IMR-90 (cell line): ENCODE data around the gene C2orf92. TPM values are rescaled to one million over a fixed set of nuclear protein-coding genes. Genes with fewer than 3 reads are reported as not detected.

Experiments
- ATAC-seq: fragments of 200-7000 bp; cut with Tn5 transposase; 2 replicates; pipeline ENCODE4 v1.9.1; 2020; ENCODE audit warnings: low read depth, mild to moderate bottlenecking, moderate library complexity
- BruUV-seq: library from RNA; stranded (reverse); fragments of 400-500 nt; replicated peaks from 2 replicates; lab custom pipeline; 2021; lab: Mats Ljungman, UMichigan
- CTCF ChIA-PET: fragments of 300-600 bp; formaldehyde crosslinking; extraction: SDS; loops from one replicate; lab custom pipeline; 2021; ENCODE audit warnings: antibody characterized with exemption; lab: Yijun Ruan, JAX
- POLR2A ChIA-PET: fragments of 300-600 bp; sonication (Branson Sonifier 250); formaldehyde crosslinking; loops from one replicate; lab custom pipeline; 2022; ENCODE audit warnings: antibody characterized with exemption; ENCODE audit not compliant: unreplicated experiment; lab: Charles Lee
- DNase-seq: peaks from one replicate; pipeline ENCODE4 v3.0.0; 2013
- H2AFZ ChIP-seq: replicated peaks from 2 replicates; pipeline ENCODE3; 2013; ENCODE audit warnings: low read length, mild to moderate bottlenecking; ENCODE audit not compliant: poor library complexity
- H2AK5ac ChIP-seq: 2 replicates; pipeline ENCODE4 v1.6.1; 2013; ENCODE audit warnings: low read depth, low read length, inconsistent platforms
- H2AK9ac ChIP-seq: replicated peaks from 2 replicates; pipeline ENCODE3; 2013; ENCODE audit warnings: mild to moderate bottlenecking, low read depth, low read length, moderate library complexity; ENCODE audit not compliant: poor library complexity
- H2BK120ac ChIP-seq: 2 replicates; pipeline ENCODE4 v1.6.1; 2013; ENCODE audit warnings: low read depth, low read length, inconsistent platforms
- H2BK15ac ChIP-seq: 3 replicates; pipeline ENCODE4 v1.6.1; 2013; ENCODE audit warnings: low read depth, low read length, inconsistent platforms
- H2BK20ac ChIP-seq: 2 replicates; pipeline ENCODE4 v1.6.1; 2013; ENCODE audit warnings: low read depth, mild to moderate bottlenecking, inconsistent platforms, low read length, moderate library complexity
- H2BK5ac ChIP-seq: 2 replicates; pipeline ENCODE4 v1.6.1; 2013; ENCODE audit warnings: mild to moderate bottlenecking, low read depth, low read length, inconsistent platforms; ENCODE audit not compliant: poor library complexity, severe bottlenecking
- H3K14ac ChIP-seq: replicated peaks from 2 replicates; pipeline ENCODE4 v1.6.1; 2013; ENCODE audit warnings: low read depth, low read length, inconsistent platforms
- H3K18ac ChIP-seq: 2 replicates; pipeline ENCODE4 v1.6.1; 2013; ENCODE audit warnings: low read depth, low read length, control low read depth
- H3K23ac ChIP-seq: 2 replicates; pipeline ENCODE4 v1.6.1; 2013; ENCODE audit warnings: low read depth, low read length, inconsistent platforms
- H3K27ac ChIP-seq: 2 replicates; pipeline ENCODE4 v1.5.1; 2013; ENCODE audit warnings: mild to moderate bottlenecking, control low read depth, low read length; ENCODE audit not compliant: insufficient read depth
- H3K27me3 ChIP-seq: 2 replicates; pipeline ENCODE4 v1.6.1; 2013; ENCODE audit warnings: low read length; ENCODE audit not compliant: control insufficient read depth, insufficient read depth
- H3K36me3 ChIP-seq: 2 replicates; pipeline ENCODE4 v1.6.1; 2013; ENCODE audit warnings: low read length, mixed read lengths; ENCODE audit not compliant: control insufficient read depth, insufficient read depth
- H3K4ac ChIP-seq: 2 replicates; pipeline ENCODE4 v1.6.1; 2013; ENCODE audit warnings: low read depth, low read length, inconsistent platforms
- H3K4me1 ChIP-seq: 2 replicates; pipeline ENCODE4 v1.6.1; 2013; ENCODE audit warnings: low read length, mixed read lengths; ENCODE audit not compliant: control insufficient read depth, insufficient read depth
- H3K4me2 ChIP-seq: 2 replicates; pipeline ENCODE4 v1.6.1; 2013; ENCODE audit warnings: low read depth, mild to moderate bottlenecking, control low read depth, low read length, moderate library complexity
- H3K4me3 ChIP-seq: 2 replicates; pipeline ENCODE4 v1.5.1; 2013; ENCODE audit warnings: low read depth, mild to moderate bottlenecking, control low read depth, low read length, moderate library complexity; ENCODE audit not compliant: insufficient read depth
- H3K56ac ChIP-seq: 2 replicates; pipeline ENCODE4 v1.6.1; 2013; ENCODE audit warnings: low read length, inconsistent platforms; ENCODE audit not compliant: insufficient read depth; ENCODE audit errors: extremely low read depth
- H3K79me1 ChIP-seq, 2 experiments: 2 replicates each; pipeline ENCODE4 v1.6.1; 2013; ENCODE audit warnings: low read length in 2 of 2, inconsistent platforms in 1 of 2, low read depth in 1 of 2
- H3K9ac ChIP-seq: 2 replicates; pipeline ENCODE4 v1.6.1; 2013; ENCODE audit warnings: low read depth, low read length, control low read depth
- H3K9me1 ChIP-seq: 2 replicates; pipeline ENCODE4 v1.6.1; 2013; ENCODE audit warnings: low read length, inconsistent platforms; ENCODE audit not compliant: insufficient read depth
- H3K9me3 ChIP-seq: 2 replicates; pipeline ENCODE4 v1.6.1; 2013; ENCODE audit warnings: low read length; ENCODE audit not compliant: control insufficient read depth, insufficient read depth
- H4K20me1 ChIP-seq: 2 replicates; pipeline ENCODE4 v1.6.1; 2013; ENCODE audit warnings: low read length, inconsistent platforms; ENCODE audit not compliant: insufficient read depth
- H4K5ac ChIP-seq: 2 replicates; pipeline ENCODE4 v1.6.1; 2013; ENCODE audit warnings: mild to moderate bottlenecking, low read depth, low read length, control low read depth
- H4K8ac ChIP-seq, 2 experiments: 2 replicates each; pipeline ENCODE4 v1.6.1; 2013; ENCODE audit warnings: low read depth in 2 of 2, low read length in 2 of 2, control low read depth in 1 of 2, inconsistent platforms in 1 of 2
- H4K91ac ChIP-seq: 2 replicates; pipeline ENCODE4 v1.6.1; 2013; ENCODE audit warnings: low read depth, low read length, inconsistent platforms; ENCODE audit not compliant: insufficient read depth
- CEBPB ChIP-seq: IDR thresholded peaks from 2 replicates; pipeline ENCODE4 v1.6.1; 2012; ENCODE audit warnings: low read depth, low read length, improper control_type of control experiment
- WGBS, 2 experiments: methylation state at CpG; one replicate each; pipeline versions ENCODE4 v1.1.5 to v1.1.7; 2013; ENCODE audit warnings: missing lambda C conversion rate in 2 of 2; ENCODE audit not compliant: insufficient read length in 1 of 2; ENCODE audit errors: extremely low coverage in 2 of 2; 5-methylcytosine and 5-hydroxymethylcytosine counted together
- dilution Hi-C: fragments of 300-500 bp; cut with HindIII; formaldehyde crosslinking; loops from one replicate; pipeline ENCODE4 v1.14.3; 2018; ENCODE audit warnings: low sequenced_read_pairs; ENCODE audit not compliant: unreplicated experiment
- in situ Hi-C: fragments of 300-500 bp; cut with MboI; formaldehyde crosslinking; loops from 3 replicates; pipeline ENCODE4 v1.14.3; 2019; ENCODE audit warnings: low sequenced_read_pairs, inconsistent platforms, mixed read lengths
- intact Hi-C: fragments of 100-400 bp; cut with micrococcal nuclease; formaldehyde crosslinking; loops from 2 replicates; pipeline ENCODE4 v1.10.0; 2022
- polyA plus RNA-seq, 3 experiments: library from polyadenylated mRNA; depleted of rRNA; stranded (reverse); fragments of >200 nt; gene quantifications; 2 replicates each; pipeline ENCODE4 v1.2.3, GENCODE V29; 2012; ENCODE audit warnings: low replicate concordance in 1 of 3
- total RNA-seq: library from RNA; depleted of rRNA; stranded (reverse); fragments of >200 nt; gene quantifications from 2 replicates; pipeline ENCODE4 v1.2.3, GENCODE V29; 2012

C2orf92 gene
- total and polyA plus RNA-seq, 2 of the 4 experiments (the other 2 are of a cell fraction), result 0.90 to 2.5 TPM

DNA sequence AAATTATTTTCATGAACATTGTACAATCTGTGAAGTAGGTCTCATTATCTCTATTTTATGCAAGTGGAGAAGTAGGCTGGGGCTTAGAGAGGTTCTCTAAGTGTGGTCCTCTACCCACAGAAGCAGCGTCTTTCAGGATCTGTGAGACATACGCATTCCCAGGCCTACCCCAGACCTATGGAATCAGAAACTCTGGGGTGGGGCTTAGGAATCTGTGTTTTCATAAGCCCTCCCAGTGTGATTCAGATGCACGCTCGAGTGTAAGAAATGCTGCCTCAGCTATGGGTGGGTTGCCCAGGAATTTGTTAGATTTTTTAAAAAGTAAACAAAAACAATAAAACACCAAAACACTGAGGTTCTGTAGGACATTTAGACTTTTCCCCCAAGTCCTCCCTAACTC lies 29.0 kb downstream of the C2orf92 start:
- Histone ChIP-seq H3K79me1 (no peaks in the 10 kb centered on the region), H3K18ac (no peak overlapping the region), H4K20me1 (no peaks in the 10 kb centered on the region), H4K5ac (no peak overlapping the region), H3K4me1 (no peaks in the 10 kb centered on the region), H4K91ac (no peak overlapping the region), H3K23ac (no peak overlapping the region), H3K4me2 (no peak overlapping the region), H2AK9ac (no peak overlapping the region), H2AK5ac (no peak overlapping the region), H3K4me3 (no peak overlapping the region), H3K9me1 (no peaks in the 10 kb centered on the region), H2AFZ (no peak overlapping the region), H3K4ac (no peak overlapping the region), H4K8ac (no peak overlapping the region), H2BK15ac (no peak overlapping the region), H3K56ac (no peak overlapping the region), H3K36me3 (no peaks in the 10 kb centered on the region), H3K27me3 (no peaks in the 10 kb centered on the region; the same call in none of the 2 replicates), H3K14ac (no peak overlapping the region), H3K9me3 (no peaks in the 10 kb centered on the region), H2BK20ac (no peak overlapping the region), H2BK5ac (no peak overlapping the region), H3K9ac (peak overlapping the region; percentile 28; the same call in 1 of the 2 replicates), H2BK120ac (no peak overlapping the region), H3K27ac (no peak overlapping the region)
- no peak for DNase-seq
- in situ Hi-C loops (loop anchor here (10.0 kb wide), 1 partner anchor 104 kb away; no protein-coding TSS in a partner anchor), intact Hi-C loops (no loop called here), dilution Hi-C loops (no loop called here)
- ChIA-PET POLR2A (no interaction called here), CTCF (interaction anchor here (2.7 to 5.3 kb wide), 2 partner anchors 108 to 686 kb away, joined by 22 to 47 read pairs; partner anchors contain the start of gene ANKRD36B)
- BruUV-seq, result no TSS peak
- no CpG with 5 or more reads among the region's 4 CpGs for WGBS, 2 experiments
- no peak for TF ChIP-seq CEBPB
- no peak for ATAC-seq
